ENCODE data around the gene CEP164. TPM values are rescaled to one million over a fixed set of nuclear protein-coding genes. Genes with fewer than 3 reads are reported as not detected.

Gene CEP164
- total and polyA plus RNA-seq, 10 of the 15 experiments (the other 5 are each of a cell fraction or from before 2014, with no cell fraction given): 4.2 to 31.2 (median 20.2) TPM

DNA sequence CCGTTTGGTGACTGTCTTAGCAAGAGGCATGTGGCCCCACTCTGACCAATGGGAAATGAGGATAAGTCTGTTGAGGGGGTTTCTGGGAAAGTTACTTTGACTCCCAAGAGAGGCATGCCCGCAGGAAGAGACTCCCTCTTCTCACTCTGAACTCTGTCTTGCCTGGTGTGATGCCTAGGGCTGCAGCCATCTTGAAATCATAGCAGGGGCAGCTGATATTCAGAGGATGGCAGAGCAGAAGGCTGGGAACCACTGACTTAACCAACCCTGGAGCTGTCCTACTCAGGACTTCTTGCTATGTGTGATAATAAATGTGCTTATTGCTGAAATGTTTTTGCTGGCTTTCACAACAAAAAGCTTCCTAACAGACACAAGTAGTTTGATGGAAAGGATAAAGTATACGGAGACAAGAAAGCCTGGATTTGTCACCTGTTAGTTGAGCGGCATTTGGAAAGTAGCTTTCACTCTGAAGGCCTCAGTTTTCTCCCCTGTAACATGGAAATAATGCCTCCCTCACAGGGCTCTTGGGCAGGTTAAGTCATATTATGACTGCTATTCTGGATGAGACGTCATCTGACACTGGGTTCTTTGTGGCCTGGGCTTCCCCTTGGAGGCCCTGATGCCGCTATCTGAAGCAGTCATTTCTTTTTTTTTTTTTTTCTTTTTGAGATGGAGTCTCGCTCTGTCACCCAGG is 128.5 kb downstream of the CEP164 start (continued):
- TF ChIP-seq FOXM1 (IDR thresholded peaks at IDR 0.05; ENCODE audit: low read depth, low read length) (peak; percentile 70; the same call in 1 of the 2 replicates), MTA2 (IDR thresholded peaks at IDR 0.05; ENCODE audit: low read depth) (peak; percentile 56; the same call in 1 of the 2 replicates), ZNF207 (IDR thresholded peaks at IDR 0.05; ENCODE audit: borderline replicate concordance) (no peak), ZNF217 (IDR thresholded peaks at IDR 0.05) (peak; percentile 66; the same call in 1 of the 2 replicates), ETV6 (conservative IDR thresholded peaks at IDR 0.05 in 1 of 2, IDR thresholded peaks at IDR 0.05 in 1 of 2; ENCODE audit: borderline replicate concordance in 1 of 2, low read depth in 1 of 2) (0 out of 4 replicates have a peak, but pooled peaks of 1 of the 2 experiments have one; percentile 11), SUZ12 (IDR thresholded peaks at IDR 0.05; ENCODE audit: unreplicated experiment) (no peak), NFXL1 (IDR thresholded peaks at IDR 0.05; ENCODE audit: borderline replicate concordance) (no peak), MEF2A (IDR thresholded peaks at IDR 0.05; ENCODE audit: insufficient read depth, low read depth, low read length) (peak; percentile 61; the same call in 1 of the 2 replicates), ATF7 (IDR thresholded peaks at IDR 0.05; ENCODE audit: low read depth) (peak; percentile 95), POLR2AphosphoS2 (IDR thresholded peaks at IDR 0.05; ENCODE audit: low read depth, low read length) (no peak), CBX5 (IDR thresholded peaks at IDR 0.05; ENCODE audit: low read depth) (no peak), YBX1 (IDR thresholded peaks at IDR 0.05) (no peak), RB1 (IDR thresholded peaks at IDR 0.05; ENCODE audit: borderline replicate concordance) (no peak), IKZF2 (IDR thresholded peaks at IDR 0.05) (no peak; a peak in 2 of 4 replicates)
- TF ChIP-seq, protein P1, sequence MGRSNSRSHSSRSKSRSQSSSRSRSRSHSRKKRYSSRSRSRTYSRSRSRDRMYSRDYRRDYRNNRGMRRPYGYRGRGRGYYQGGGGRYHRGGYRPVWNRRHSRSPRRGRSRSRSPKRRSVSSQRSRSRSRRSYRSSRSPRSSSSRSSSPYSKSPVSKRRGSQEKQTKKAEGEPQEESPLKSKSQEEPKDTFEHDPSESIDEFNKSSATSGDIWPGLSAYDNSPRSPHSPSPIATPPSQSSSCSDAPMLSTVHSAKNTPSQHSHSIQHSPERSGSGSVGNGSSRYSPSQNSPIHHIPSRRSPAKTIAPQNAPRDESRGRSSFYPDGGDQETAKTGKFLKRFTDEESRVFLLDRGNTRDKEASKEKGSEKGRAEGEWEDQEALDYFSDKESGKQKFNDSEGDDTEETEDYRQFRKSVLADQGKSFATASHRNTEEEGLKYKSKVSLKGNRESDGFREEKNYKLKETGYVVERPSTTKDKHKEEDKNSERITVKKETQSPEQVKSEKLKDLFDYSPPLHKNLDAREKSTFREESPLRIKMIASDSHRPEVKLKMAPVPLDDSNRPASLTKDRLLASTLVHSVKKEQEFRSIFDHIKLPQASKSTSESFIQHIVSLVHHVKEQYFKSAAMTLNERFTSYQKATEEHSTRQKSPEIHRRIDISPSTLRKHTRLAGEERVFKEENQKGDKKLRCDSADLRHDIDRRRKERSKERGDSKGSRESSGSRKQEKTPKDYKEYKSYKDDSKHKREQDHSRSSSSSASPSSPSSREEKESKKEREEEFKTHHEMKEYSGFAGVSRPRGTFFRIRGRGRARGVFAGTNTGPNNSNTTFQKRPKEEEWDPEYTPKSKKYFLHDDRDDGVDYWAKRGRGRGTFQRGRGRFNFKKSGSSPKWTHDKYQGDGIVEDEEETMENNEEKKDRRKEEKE (IDR thresholded peaks at IDR 0.05): no peak
- TF ChIP-seq, protein P2, sequence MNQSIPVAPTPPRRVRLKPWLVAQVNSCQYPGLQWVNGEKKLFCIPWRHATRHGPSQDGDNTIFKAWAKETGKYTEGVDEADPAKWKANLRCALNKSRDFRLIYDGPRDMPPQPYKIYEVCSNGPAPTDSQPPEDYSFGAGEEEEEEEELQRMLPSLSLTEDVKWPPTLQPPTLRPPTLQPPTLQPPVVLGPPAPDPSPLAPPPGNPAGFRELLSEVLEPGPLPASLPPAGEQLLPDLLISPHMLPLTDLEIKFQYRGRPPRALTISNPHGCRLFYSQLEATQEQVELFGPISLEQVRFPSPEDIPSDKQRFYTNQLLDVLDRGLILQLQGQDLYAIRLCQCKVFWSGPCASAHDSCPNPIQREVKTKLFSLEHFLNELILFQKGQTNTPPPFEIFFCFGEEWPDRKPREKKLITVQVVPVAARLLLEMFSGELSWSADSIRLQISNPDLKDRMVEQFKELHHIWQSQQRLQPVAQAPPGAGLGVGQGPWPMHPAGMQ (IDR thresholded peaks at IDR 0.05; ENCODE audit: borderline replicate concordance): no peak
- TF ChIP-seq, protein P3, sequence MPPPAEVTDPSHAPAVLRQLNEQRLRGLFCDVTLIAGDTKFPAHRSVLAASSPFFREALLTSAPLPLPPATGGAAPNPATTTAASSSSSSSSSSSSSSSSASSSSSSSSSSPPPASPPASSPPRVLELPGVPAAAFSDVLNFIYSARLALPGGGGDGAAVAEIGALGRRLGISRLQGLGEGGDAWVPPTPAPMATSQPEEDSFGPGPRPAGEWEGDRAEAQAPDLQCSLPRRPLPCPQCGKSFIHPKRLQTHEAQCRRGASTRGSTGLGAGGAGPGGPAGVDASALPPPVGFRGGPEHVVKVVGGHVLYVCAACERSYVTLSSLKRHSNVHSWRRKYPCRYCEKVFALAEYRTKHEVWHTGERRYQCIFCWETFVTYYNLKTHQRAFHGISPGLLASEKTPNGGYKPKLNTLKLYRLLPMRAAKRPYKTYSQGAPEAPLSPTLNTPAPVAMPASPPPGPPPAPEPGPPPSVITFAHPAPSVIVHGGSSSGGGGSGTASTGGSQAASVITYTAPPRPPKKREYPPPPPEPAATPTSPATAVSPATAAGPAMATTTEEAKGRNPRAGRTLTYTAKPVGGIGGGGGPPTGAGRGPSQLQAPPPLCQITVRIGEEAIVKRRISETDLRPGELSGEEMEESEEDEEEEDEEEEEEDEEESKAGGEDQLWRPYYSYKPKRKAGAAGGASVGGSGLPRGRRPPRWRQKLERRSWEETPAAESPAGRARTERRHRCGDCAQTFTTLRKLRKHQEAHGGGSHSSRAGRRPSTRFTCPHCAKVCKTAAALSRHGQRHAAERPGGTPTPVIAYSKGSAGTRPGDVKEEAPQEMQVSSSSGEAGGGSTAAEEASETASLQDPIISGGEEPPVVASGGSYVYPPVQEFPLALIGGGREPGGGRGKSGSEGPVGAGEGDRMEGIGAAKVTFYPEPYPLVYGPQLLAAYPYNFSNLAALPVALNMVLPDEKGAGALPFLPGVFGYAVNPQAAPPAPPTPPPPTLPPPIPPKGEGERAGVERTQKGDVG (CRISPR knock-in tag; IDR thresholded peaks at IDR 0.05): no peak
- TF ChIP-seq, protein P4, sequence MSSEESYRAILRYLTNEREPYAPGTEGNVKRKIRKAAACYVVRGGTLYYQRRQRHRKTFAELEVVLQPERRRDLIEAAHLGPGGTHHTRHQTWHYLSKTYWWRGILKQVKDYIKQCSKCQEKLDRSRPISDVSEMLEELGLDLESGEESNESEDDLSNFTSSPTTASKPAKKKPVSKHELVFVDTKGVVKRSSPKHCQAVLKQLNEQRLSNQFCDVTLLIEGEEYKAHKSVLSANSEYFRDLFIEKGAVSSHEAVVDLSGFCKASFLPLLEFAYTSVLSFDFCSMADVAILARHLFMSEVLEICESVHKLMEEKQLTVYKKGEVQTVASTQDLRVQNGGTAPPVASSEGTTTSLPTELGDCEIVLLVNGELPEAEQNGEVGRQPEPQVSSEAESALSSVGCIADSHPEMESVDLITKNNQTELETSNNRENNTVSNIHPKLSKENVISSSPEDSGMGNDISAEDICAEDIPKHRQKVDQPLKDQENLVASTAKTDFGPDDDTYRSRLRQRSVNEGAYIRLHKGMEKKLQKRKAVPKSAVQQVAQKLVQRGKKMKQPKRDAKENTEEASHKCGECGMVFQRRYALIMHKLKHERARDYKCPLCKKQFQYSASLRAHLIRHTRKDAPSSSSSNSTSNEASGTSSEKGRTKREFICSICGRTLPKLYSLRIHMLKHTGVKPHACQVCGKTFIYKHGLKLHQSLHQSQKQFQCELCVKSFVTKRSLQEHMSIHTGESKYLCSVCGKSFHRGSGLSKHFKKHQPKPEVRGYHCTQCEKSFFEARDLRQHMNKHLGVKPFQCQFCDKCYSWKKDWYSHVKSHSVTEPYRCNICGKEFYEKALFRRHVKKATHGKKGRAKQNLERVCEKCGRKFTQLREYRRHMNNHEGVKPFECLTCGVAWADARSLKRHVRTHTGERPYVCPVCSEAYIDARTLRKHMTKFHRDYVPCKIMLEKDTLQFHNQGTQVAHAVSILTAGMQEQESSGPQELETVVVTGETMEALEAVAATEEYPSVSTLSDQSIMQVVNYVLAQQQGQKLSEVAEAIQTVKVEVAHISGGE (CRISPR knock-in tag; IDR thresholded peaks at IDR 0.05): no peak

Measured in GM12878 (cell line).